ENCODE measurements around the gene STRBP.
"Not testable (repeated sequence)": the region's sequence is repeated elsewhere in the genome, so short reads cannot be mapped to it uniquely, and the experiment has no call there.

STRBP gene

DNA sequence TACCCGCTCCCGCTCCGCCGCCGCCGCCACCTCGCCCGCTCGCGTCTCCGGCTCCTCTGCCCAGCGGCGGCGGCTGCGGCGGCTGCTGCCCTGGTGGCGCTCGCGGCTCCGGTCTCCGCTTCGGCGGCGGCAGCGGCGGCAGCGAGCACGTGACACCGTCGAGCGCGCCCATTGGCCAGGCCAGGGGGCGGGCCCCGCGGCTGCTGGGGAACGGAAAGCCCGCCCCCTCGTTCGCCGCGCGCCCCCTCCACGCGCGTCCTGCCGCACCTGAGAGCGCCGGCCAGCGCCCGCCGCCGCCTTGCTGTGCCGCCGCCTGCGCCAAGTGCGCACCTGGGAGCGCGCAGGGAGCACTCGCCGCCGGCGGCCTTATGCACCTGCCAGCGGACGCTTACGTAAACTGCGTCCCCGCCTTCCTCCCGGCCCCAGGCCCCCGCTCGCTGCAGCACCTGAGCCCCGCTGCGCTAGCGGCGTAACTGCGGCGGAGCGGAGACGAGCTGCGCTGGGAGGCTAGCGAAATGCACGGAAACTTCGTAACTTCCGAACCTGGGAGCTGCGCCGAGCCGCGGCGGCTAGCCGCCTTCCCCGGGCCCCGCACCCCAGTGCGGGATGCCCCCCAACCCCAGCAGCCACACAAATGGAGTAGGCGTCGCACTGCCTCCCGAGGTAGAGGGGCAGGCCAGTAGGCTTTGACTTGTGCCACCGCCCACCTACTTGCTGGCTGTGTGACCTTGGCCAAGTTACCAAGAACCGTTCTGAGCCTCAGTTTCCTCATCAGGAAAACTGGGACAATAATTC is at the start of gene STRBP:
STRBP (minus strand) TSS at position 122 of the 795 bp plus-strand sequence. CDS start 84,452 bp downstream, outside the sequence.
- in situ Hi-C loops (cut with MboI; ENCODE audit: low sequenced_read_pairs): no loop called here

DNA sequence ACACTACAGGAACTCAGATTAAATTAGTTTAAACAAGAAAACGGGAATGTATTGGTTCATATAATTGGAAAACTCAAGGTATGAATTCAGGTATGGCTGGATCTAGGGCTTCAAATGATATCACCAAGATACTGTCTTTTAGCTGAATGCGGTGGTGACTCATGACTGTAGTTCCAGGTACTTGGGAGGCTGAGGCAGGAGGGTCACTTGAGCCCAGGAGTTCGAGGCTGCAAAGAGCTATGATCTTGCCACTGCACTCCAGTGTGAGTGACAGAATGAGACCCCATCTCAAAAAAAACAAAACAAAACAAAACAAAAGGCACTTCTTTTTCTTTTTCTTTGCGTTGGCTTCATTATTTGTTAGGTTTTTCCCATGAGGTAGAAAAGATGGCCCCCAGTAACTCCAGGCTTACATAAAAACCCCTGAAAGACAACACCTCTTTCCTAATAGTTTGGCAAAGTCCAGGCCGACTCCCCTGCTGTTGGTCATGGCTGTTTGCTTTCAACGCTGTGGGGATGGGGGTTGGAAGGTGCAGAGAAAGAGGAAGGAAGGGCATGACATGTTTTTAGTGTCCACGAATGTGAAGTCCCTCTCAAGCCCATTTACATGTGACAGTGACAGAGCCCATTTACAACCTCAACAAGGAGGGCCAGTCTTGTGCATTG is 47.8 kb upstream of the STRBP start:
- in situ Hi-C loops (cut with MboI; ENCODE audit: low sequenced_read_pairs): no loop called here

- in situ Hi-C loops (cut with MboI; ENCODE audit: low sequenced_read_pairs): no loop called here
Measured at GRCh38 chr9:123315635-123316034, 47.2 kb upstream of the STRBP start.

GRCh38 chr9:123314617-123315016 is 46.2 kb upstream of the STRBP start:
- in situ Hi-C loops (cut with MboI; ENCODE audit: low sequenced_read_pairs): no loop called here

DNA sequence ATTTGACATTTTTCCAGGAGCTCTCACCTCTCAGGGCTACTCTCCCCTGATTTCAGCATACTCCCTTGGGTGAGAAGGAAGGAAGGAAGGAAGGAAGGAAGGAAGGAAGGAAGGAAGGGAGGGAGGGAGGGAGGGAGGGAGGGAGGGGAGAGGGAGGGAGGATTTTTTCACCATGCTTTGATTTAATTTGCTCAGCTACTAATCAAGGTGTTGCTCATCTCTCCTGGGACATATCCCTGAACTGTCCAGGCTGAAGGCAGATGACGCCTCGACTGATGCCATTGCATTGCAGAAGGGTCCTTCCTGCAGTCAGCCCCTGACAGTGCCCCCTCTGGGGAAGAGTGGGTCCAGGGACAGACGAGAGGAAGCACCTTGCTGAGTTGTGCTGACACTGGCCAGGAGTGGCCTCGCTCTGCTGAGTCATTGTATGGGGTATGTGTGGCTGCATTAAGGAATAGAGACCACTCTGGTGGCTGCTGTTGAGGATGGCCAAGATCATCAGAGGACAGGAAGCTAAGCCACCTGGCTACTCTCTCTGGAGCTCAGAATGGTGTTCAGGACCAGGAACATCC is 44.0 kb upstream of the STRBP start:
- in situ Hi-C loops (cut with MboI; ENCODE audit: low sequenced_read_pairs): no loop called here

- in situ Hi-C loops (cut with MboI; ENCODE audit: low sequenced_read_pairs): no loop called here
Measured at GRCh38 chr9:123311250-123311752, 42.9 kb upstream of the STRBP start.

DNA sequence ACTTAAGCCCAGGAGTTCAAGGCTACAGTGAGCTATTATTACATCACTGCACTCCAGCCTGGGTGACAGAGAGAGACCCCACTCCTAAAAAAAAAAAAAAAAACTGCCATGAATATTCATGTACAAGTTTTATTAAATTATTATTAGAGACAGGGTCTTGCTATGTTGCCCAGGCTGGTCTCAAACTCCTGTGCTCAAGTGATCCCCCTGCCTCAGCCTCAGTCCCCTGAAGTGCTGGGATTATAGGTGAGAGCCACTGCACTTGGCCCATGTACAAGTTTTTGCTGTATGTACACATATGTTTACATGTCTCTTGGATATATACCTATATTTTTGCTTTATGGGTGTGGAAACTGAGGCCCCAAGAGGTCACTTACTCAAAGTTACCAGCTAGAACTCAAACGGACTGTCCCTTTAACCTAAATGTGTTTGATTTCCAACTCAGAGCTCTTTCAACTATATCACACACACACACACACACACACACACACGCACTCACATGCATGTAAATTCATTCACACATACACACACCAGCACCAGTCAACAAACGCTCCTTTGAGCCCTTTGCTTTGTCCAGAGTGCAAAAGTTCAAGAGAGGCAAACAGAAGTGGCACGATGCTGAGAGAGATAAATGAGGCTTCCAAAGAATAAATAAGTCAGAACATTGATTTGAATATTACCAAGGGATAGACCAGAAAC is 42.3 kb upstream of the STRBP start:
- in situ Hi-C loops (cut with MboI; ENCODE audit: low sequenced_read_pairs): no loop called here

GRCh38 chr9:123309611-123310010 is 41.2 kb upstream of the STRBP start:
- in situ Hi-C loops (cut with MboI; ENCODE audit: low sequenced_read_pairs): no loop called here

- in situ Hi-C loops (cut with MboI; ENCODE audit: low sequenced_read_pairs): no loop called here
Measured at GRCh38 chr9:123305879-123306278, 37.5 kb upstream of the STRBP start.

- in situ Hi-C loops (cut with MboI; ENCODE audit: low sequenced_read_pairs): no loop called here
Measured at GRCh38 chr9:123304340-123304691, 35.9 kb upstream of the STRBP start.

GRCh38 chr9:123302348-123303214 is 34.2 kb upstream of the STRBP start:
- in situ Hi-C loops (cut with MboI; ENCODE audit: low sequenced_read_pairs): no loop called here

- in situ Hi-C loops (cut with MboI; ENCODE audit: low sequenced_read_pairs): not testable (repeated sequence)
Measured at GRCh38 chr9:123301936-123302335, 33.5 kb upstream of the STRBP start.

- in situ Hi-C loops (cut with MboI; ENCODE audit: low sequenced_read_pairs): no loop called here
Measured at GRCh38 chr9:123300554-123300953, 32.2 kb upstream of the STRBP start.

DNA sequence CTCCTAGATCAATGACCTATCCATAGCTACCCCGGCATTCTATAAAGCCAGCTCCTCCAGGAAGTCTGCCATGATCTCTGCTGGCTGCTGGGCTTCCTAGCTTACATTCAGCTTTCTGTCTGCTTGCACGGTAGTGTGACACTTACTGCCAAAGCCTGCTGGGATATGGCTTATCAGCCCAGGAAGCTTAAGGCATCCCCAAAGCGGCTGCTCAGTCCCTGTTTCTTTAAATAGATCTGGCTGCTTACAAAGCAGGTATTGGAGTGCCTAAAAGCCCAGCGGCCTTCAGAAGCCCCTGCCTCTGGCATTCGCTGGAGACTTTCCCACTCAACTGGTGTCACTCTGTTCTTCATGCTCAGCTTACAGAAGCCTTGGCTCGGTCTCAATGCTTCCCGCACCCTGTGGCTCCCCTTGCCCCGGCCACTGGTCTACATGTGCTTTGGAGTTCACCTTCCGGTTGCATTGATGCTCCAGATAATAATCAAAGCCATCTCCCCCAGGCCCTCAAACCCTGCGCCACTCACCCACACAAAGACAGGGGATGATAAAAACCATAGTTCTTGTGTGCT is 31.3 kb upstream of the STRBP start:
- in situ Hi-C loops (cut with MboI; ENCODE audit: low sequenced_read_pairs): no loop called here

- in situ Hi-C loops (cut with MboI; ENCODE audit: low sequenced_read_pairs): no loop called here
Measured at GRCh38 chr9:123296174-123296573, 27.8 kb upstream of the STRBP start.

GRCh38 chr9:123291736-123292135 is 23.4 kb upstream of the STRBP start:
- in situ Hi-C loops (cut with MboI; ENCODE audit: low sequenced_read_pairs): no loop called here

DNA sequence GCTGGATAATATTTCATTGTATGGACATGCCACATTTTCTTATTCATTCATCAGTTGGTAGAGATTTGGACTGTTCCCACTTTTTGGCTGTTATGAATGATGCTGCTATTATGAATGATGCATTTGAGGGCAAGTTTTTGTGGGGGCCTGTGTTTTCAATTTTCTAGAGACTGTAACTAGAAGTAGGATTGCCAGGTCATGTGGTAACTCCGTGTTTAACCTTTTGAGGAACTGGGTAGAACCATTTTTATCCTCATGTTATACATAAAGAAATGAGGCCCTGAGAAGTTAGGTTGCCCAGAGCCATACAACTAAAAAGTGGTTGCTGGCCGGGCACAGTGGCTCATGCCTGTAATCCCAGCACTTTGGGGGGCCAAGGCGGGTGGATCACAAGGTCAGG is 22.4 kb upstream of the STRBP start:
- in situ Hi-C loops (cut with MboI; ENCODE audit: low sequenced_read_pairs): no loop called here

DNA sequence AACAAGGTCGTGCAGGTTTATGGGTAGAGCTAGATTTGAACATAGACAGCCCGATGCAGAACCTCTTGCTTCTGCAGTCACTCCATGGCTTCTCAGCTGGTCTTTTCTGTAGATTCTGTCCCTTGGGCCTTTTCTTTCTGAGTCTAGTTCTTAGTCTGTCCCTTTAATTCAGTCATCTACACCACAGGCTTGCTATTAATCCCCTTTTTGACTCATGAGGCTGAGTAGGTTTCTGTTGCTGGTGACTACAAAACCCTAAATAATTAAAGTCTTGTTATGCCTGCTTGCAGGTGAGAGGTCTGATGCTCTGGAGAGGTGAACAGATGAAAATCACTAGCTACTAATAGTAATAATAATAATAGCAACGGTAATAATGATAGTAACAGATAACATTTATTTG is 19.3 kb upstream of the STRBP start:
- in situ Hi-C loops (cut with MboI; ENCODE audit: low sequenced_read_pairs): no loop called here

DNA sequence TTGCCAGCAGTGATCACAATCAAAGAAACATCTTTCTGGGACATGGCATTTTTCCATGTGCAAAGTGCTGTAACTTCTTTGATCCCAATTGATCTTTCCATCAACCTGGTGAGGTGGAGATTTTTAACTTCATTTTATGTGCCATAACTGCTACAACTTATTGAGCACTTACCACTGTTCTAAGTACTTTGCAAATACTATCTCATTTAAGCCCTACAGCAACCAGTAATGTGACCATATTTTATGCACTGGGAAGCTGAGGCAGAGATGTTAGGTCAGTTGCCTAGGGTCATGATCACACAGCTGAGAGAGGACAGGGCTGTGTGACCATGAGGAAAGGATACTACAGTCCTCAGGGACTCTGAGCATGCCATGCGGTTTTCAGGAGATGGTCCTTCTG is 17.9 kb upstream of the STRBP start:
- in situ Hi-C loops (cut with MboI; ENCODE audit: low sequenced_read_pairs): no loop called here

DNA sequence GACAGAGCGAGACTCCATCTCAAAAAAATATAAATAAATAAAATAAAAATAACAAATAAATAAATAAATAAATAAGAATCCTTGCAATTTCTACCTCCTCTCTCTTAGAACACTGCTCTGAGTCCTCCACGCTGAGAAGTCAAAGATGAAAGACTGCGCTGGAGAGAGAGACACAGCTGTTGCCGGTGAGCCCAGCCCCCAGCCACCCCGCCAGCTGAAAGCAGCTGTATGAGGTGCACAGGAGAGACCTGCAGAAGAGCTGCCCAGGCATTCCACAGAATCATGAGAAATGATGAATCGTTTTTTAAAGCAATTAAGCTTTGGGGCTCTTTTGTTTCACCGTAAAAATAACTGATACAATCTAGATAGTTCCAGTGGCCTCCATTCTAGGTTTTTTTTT is 16.3 kb upstream of the STRBP start:
- in situ Hi-C loops (cut with MboI; ENCODE audit: low sequenced_read_pairs): no loop called here

All from HL-60/S4 (cell line).